Suppressor macrophage treated with lipopolysaccharide for 4 hours (primary cell): ENCODE measurements around the gene NCDN.
A peak's percentile ranks its signal among the peaks of the same experiment; 100 is the strongest.

Source experiments
- DNase-seq: peaks from one replicate; pipeline ENCODE4 v3.0.0-alpha.2; 2020

NCDN gene

GRCh38 chr1:35557611-35558373, at the start of gene NCDN:
Gene NCDN (plus strand): TSS chr1:35557799. CDS start chr1:35558191, 392 bp downstream.
- peak; percentile 98 for DNase-seq

- no peak for DNase-seq
Measured at GRCh38 chr1:35507947-35508346, 49.7 kb upstream of the NCDN start.

- DNase-seq, result no peak
Measured at GRCh38 chr1:35509558-35509957, 48.0 kb upstream of the NCDN start.

- no peak for DNase-seq
Measured at GRCh38 chr1:35511305-35511704, 46.3 kb upstream of the NCDN start.

- no peak for DNase-seq
Measured at GRCh38 chr1:35518183-35518582, 39.4 kb upstream of the NCDN start.

GRCh38 chr1:35519432-35519831, 38.2 kb upstream of the NCDN start:
- no peak for DNase-seq

- DNase-seq, result no peak
Measured at GRCh38 chr1:35524106-35524505, 33.5 kb upstream of the NCDN start.

GRCh38 chr1:35530168-35530567, 27.4 kb upstream of the NCDN start:
- no peak for DNase-seq

GRCh38 chr1:35530946-35531345, 26.7 kb upstream of the NCDN start:
- DNase-seq, result no peak

- peak; percentile 17 for DNase-seq
Measured at GRCh38 chr1:35531368-35531767, 26.2 kb upstream of the NCDN start.

GRCh38 chr1:35532497-35533223, 24.9 kb upstream of the NCDN start:
- no peak for DNase-seq

- no peak for DNase-seq
Measured at GRCh38 chr1:35533586-35533985, 24.0 kb upstream of the NCDN start.

GRCh38 chr1:35535243-35535642, 22.4 kb upstream of the NCDN start:
- DNase-seq, result no peak

GRCh38 chr1:35536556-35537162, 20.9 kb upstream of the NCDN start:
- no peak for DNase-seq

- no peak for DNase-seq
Measured at GRCh38 chr1:35537806-35538205, 19.8 kb upstream of the NCDN start.

- DNase-seq, result peak; percentile 31
Measured at GRCh38 chr1:35539073-35539823, 18.4 kb upstream of the NCDN start.

- DNase-seq, result peak; percentile 65
Measured at GRCh38 chr1:35539824-35540261, 17.8 kb upstream of the NCDN start.

GRCh38 chr1:35544976-35545375, 12.6 kb upstream of the NCDN start:
- DNase-seq, result peak; percentile 76

- no peak for DNase-seq
Measured at GRCh38 chr1:35546614-35547013, 11.0 kb upstream of the NCDN start.

- DNase-seq, result no peak
Measured at GRCh38 chr1:35553851-35554250, 3.7 kb upstream of the NCDN start.

GRCh38 chr1:35554266-35555211, 3.1 kb upstream of the NCDN start:
- DNase-seq, result no peak

- no peak for DNase-seq
Measured at GRCh38 chr1:35555212-35555584, 2.4 kb upstream of the NCDN start.
